Measurements from ENCODE around the gene PLEKHM3.

Gene PLEKHM3

DNA sequence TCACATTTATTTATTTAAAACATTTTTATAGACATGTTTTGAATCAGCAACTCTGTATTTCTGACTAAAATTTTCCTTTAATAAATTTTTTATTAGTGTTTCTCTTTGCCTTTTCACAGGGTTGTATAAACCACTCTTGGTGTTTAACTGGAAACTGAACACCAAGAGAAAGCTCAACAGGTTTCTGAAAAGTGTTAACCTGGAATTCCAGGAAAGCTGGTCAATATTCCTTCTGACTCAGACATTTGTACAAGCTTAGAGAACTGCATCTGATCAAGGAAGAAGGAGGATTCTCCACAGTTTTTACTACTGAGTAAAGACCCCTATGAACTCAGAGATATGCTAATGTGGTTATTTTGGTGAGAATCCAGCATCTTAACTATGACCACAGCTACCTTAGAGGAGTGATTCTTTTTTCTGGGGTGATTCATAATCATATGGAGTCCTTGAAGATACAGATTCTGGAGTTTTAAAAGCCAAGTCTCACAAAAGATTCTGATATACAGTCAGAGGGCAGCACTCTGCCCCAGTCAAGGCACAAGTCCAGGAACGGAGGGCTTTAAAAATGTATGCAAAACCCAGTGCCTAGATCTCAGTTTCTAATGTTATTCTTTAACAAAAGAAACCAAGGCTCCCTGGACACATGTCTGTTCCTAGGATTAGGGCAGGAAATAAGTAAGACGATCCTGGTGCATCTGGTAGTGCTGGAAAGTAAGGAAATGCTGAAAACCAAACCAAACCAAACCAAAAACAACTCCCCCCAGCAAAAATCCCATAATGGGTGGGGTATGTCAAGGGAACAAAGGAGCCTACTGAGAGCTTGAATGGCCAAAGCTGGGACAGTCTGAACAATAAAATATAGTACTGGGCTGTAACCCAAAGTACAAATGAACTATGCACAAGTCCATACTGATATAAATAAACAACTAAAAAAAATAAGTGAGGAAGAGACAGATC lies 170.6 kb downstream of the PLEKHM3 start:
- DNase-seq (ENCODE audit: low read depth in 2 of 2): no peak

DNA sequence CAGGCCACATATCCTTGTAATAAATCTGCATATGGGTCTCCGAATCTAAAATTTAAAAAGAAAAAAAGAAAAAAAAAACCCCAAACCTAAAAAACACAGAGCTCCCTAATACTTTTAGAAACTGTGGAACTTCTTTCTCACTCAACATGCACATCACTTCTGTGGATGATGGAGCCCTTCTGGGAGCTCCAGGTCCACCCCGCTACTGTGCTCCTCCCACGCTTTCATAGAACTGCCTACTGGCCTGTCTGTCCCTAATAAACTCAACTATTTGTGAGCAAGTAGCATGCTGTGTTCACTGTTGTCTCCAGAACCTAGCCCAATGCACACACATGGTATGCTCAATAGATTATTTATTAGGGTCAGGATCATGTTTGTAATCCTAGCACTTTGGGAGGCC lies 172.5 kb downstream of the PLEKHM3 start:
- DNase-seq (ENCODE audit: low read depth in 2 of 2): no peak

- no peak for DNase-seq (ENCODE audit: low read depth in 2 of 2)
Observed at GRCh38 chr2:207849443-207849842, 175.9 kb downstream of the PLEKHM3 start.

DNA sequence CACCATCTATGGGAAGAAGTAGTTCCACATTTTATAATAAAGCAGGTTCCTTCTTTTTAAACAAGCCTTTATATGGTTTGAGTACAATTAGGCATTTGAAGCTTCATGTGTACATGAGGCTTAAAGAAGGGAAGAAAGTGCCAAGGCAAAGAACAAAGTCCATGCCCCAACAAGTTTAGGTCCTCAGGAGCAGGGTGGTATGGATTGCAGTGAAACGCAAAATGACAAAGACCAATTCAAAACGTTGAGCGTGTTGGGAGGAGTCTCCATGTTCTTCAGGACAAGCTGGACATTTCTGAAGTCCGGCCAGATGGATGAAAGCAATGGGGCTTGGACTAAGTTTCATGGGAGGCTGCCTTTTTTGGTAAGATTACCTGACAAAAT lies 176.8 kb downstream of the PLEKHM3 start:
- no peak for DNase-seq (ENCODE audit: low read depth in 2 of 2)

- DNase-seq (ENCODE audit: low read depth in 2 of 2): no peak
Observed at GRCh38 chr2:207847807-207848544, 177.4 kb downstream of the PLEKHM3 start.

DNA sequence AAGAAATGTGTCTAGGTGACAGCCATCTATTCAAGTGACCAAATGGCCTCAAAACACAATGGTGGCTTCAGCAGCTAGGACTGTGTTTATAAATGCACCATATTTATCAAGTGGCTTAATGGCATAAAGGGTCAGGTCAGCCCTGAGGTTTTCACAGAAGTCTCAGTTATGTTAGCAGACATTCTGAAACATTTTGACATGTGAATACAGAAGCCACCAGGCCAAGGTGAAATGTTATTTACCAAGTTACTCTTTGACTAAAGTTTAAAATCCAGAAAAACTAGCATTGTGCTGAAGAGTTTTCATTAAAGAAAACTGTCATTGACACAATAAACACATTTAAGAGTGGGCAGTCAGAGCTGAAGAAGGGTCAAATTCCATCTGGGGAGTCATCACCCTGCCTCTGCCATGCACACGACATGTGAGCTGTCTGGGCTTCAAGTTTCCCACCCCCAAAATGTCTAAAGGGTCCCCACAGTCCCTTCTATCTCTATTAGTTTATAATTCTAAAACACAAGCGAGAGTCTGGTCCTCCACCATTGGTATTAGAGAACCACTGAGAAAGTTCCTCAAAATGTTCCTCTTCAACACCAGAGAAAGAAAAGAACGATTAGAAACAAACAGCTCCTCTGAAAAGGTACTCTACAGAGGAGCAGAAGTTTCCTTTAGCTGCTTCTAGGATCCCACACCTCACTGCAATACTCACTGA lies 178.1 kb downstream of the PLEKHM3 start:
- no peak for DNase-seq (ENCODE audit: low read depth in 2 of 2)

DNA sequence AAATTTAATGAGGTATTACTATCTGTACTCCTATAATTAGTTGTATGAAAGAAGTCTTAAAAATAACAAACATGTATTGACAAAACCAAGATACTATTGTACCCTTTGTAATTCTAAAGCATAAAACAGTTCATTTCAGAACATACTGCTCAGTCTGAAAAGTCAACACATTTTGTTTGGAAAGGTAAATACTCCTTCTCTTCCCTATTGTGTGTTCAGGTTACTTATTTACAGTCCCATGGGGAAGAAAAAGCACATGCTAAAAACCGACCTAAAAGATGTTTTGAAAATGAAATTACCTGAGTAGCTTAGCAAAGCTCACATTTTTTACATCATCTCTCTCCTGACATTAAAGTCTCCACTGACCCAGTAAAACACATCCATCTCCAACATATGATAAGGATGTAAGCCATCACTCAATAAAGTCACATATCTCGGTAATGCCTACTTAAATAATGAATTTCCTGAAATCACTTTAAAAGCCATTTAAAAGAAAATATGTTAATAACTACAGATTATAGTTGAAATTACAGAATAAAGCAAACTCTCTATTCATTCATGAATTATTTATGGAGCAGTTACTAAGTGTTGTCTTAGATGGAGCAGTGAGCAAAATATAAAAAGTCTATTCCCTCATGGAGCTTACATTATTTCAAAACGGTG lies 180.0 kb downstream of the PLEKHM3 start:
- no peak for DNase-seq (ENCODE audit: low read depth in 2 of 2)

- DNase-seq (ENCODE audit: low read depth in 2 of 2): no peak
Observed at GRCh38 chr2:207844648-207845047, 180.7 kb downstream of the PLEKHM3 start.

DNA sequence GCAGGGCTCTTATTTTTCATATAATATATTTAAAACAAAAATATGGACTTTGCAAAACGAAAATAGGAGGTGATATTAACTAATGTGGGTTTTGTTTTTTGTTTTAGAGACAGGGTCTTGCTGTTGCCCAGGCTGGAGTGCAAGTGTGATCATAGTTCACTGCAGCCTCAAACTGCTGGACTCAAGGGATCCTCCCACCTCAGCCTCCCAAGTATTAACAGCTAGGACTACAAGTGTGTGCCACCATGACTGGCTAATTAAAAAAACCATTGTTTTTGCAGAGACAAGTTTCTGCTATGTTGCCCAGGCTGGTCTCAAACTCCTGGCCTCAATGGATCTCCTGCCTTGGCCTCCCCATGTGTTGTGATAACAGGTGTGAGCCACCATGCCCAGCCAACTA lies 185.2 kb downstream of the PLEKHM3 start:
- no peak for DNase-seq (ENCODE audit: low read depth in 2 of 2)

DNA sequence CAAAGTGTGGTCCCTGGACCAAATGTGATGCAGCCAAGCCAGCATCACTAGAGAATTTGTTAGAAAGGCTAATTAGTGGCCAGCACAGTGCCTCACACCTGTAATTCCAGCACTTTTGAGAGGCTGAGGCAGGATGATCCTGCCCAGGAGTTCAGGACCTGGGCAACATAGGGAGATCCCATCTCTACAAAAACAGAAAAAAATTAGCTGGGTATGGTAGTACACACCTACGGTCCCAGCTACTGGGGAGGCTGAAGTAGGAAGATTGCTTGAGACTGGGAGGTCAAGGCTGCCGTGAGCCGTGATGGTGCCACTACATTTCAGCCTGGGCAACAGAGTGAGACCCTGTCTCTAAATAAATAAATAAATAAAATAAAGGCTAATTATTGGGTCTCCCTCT lies 185.8 kb downstream of the PLEKHM3 start:
- no peak for DNase-seq (ENCODE audit: low read depth in 2 of 2)

DNA sequence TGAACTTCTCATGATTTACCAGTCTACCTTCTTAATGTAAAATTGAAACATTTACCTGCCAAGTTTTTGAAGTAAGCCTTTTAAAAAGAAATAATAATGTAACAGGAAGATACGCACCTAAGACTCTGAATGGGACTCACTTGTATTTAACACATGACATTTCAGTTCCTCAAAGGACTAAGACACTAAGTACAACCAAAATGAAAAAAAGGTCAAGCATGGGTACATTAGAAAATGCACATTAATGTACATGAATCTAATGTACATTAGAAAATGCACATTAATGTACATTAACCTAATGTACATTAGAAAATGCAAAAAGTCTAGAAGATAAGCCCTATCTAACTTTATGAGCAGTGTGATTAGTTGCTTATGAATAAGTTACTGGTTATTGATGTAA lies 186.3 kb downstream of the PLEKHM3 start:
- DNase-seq (ENCODE audit: low read depth in 2 of 2): no peak

DNA sequence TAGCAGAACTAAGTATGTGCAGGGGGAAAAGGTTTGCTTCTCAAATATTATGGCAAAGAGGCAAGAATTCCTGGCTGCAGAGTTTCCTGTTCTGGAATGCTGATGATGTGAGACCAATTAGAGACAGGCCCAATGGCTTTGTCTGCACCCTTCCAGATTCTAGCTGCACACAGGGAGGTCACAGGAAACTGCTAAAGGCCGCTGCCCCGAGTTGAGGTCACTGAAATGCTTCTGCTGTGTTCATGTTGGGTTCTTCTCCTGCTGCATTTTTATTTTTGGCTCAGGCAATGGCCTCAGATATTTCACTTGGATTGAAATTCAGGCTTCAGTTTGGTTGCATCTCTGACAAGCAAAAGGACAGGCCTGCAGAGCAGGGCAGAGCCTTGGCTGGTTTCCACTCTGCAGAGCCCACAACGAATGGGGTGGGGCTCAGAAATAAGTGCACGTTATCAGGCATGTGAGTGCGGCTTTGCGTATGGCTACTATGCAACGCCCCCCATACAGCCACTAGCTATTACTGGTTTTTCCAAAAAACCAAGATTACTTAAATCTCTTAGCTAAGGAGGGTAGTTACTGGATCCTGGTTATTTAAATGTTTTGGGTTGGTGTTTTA lies 188.7 kb downstream of the PLEKHM3 start:
- DNase-seq (ENCODE audit: low read depth in 2 of 2): no peak

GRCh38 chr2:207835805-207836204 lies 189.5 kb downstream of the PLEKHM3 start:
- no peak for DNase-seq (ENCODE audit: low read depth in 2 of 2)

DNA sequence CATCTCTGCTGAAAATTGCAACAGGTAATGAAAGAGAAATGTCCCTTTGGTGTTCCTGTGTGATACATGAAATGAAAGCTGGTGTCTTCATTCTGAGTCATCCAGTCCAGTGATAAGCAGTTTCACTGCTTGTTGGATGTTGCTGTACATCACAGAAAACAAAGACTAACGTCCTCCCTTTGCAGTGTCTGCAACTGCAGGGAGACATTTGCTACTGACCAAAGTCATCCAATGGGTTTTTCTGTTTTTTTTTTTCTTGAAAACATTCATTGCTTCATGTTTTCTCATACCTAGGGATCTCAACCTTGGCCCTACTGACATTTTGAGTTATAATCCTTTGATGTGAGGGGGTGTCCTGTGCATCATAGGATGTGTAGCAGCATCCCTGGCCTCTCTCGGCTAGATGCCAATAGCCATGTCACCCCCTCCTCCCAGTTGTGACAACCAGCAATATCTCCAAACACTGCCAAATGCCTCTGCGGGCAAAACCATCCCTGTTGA lies 192.0 kb downstream of the PLEKHM3 start:
- no peak for DNase-seq (ENCODE audit: low read depth in 2 of 2)

GRCh38 chr2:207831584-207832248 lies 193.6 kb downstream of the PLEKHM3 start:
- no peak for DNase-seq (ENCODE audit: low read depth in 2 of 2)

DNA sequence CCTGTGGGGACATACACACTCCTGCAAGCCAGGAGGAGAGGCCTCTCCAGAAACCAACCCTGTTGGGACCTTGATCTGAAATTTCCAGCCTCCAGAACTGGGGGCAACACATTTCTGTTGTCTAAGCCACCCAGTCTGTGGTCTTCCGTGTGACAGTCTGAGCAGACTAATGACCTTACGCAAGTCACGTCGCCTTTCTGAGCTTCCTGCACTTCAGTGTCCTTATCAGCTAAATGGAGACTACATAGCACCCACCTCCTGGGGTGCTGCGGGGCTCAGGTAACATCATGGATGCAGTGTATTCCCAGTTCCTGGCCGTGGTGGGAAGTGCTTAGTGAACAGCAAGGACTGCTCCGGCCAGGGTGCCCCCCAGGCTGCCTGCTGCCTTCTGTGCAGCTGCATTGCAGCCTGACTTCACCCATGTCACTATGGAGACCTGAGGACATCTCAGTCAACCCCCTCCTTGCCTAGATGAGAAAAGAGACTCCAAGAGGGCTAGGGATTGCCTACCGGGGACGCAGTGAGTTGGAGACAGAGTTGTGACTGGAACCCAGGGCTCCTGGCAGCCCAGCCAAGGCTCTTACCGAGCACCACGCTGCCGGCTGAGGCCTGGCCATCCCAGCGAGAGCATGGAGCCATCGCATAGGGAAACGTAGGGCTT lies 194.4 kb downstream of the PLEKHM3 start:
- DNase-seq (ENCODE audit: low read depth in 2 of 2): no peak

DNA sequence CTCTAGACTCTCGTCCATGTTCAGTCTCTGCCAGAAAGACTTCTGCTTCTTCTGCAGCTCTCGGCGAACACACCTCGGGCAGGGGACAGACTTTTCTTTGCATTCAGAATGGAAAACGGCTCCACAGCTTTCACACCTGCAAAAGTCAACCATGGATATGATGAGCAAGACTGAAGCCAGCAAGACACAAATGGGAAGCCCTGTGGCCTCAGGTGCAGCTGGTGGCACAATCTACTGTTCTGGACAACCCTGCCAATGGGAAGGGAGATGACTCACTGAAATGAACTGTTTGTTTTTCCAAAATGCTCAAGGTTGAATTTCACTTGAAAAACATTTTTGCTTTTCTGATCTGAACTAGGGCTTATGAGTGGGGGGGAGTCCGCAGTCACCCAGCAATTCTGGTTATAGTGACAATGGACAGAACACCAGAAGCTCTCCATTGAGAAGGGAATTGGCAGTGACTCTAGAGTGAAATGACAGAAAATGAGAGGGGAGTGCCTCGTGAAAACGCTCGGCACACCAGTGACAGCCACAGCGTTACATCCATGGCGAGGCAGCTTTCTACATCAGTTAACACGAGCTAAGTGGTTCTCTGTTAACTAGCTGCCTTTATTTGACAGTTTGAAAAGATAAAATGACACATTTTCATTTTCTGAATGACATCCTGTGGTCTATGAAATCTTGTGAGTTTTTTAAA lies 196.8 kb downstream of the PLEKHM3 start:
- DNase-seq (ENCODE audit: low read depth in 2 of 2): no peak

DNA sequence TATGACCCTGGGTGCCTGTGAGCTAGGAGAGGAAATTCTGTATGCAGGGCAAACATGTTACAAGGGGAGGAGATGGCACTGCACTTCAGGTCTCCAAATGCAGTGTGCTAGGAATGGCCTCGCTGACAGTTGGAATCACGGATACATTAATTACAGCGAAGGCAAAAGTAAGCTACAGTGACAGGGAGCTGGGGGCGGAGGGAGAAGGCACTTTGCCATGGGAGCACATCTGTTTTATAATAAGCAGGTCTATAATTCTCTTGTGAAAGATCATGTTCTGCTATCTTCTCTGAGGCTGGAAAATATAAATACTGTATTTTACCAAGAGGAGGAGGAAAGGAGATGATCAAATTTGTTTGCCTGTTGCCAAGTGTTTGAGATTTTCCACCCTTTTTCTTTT lies 199.3 kb downstream of the PLEKHM3 start:
- DNase-seq (ENCODE audit: low read depth in 2 of 2): no peak
